Activated naive CD4-positive, alpha-beta T cell treated with anti-CD3 and anti-CD28 coated beads, Interleukin-2, amount 50 U/mL, for 72 hours (primary cell): Measurements from ENCODE around the gene SMARCD2. TPM values are rescaled to one million over a fixed set of nuclear protein-coding genes. Genes with fewer than 3 reads are reported as not detected.

Experiments
- ATAC-seq, 2 donors: fragments of 150-1000 bp; cut with Tn5 transposase; 2 replicates each; pipeline ENCODE4 v1.10.0; 2021; ENCODE audit warnings: mild to moderate bottlenecking in 2 of 2, moderate library complexity in 2 of 2
- DNase-seq, 2 donors: peaks; one replicate each; pipeline ENCODE4 v3.0.0; 2021 to 2022; ENCODE audit warnings: low spot score in 2 of 2
- H3K27ac Mint-ChIP-seq, 2 donors: one replicate each; pipeline ENCODE4 v1.8.0; 2022; ENCODE audit warnings: mild to moderate bottlenecking in 2 of 2, mixed read lengths in 2 of 2
- H3K36me3 Mint-ChIP-seq, 2 donors: one replicate each; pipeline ENCODE4 v1.8.0; 2022; ENCODE audit warnings: mixed read lengths in 2 of 2
- H3K9me3 Mint-ChIP-seq, 2 donors: one replicate each; pipeline ENCODE4 v1.8.0; 2022; ENCODE audit warnings: mixed read lengths in 2 of 2
- total RNA-seq, 2 donors: library from RNA; stranded (reverse); gene quantifications; one replicate each; pipeline ENCODE4 v1.2.3, GENCODE V29; 2022

SMARCD2 gene
- total RNA-seq, 2 donors from 2014 or later: 90.3 to 113 TPM

- peak in 1 of 2 donors; percentile 3 for ATAC-seq
- H3K27ac Mint-ChIP-seq: peak overlapping the region; percentile 99 to 100
- no peak for DNase-seq
- peaks cover 75 to 78% of the 10 kb centered on the region in 2 donors for H3K36me3 Mint-ChIP-seq
- H3K9me3 Mint-ChIP-seq: no peaks in the 10 kb centered on the region
These were observed 15.9 kb downstream of the SMARCD2 start for GRCh38 chr17:63826468-63827001.

- ATAC-seq: no peak
- no peaks in the 10 kb centered on the region for H3K9me3 Mint-ChIP-seq
- peak overlapping the region; percentile 17 to 69 for H3K27ac Mint-ChIP-seq
- no peak for DNase-seq
- H3K36me3 Mint-ChIP-seq: peaks cover 62 to 74% of the 10 kb centered on the region in 2 donors
These were observed 18.1 kb downstream of the SMARCD2 start for GRCh38 chr17:63824362-63824761.

GRCh38 chr17:63823659-63824331 is 18.7 kb downstream of the SMARCD2 start:
- H3K36me3 Mint-ChIP-seq: peaks cover 57 to 79% of the 10 kb centered on the region in 2 donors
- H3K9me3 Mint-ChIP-seq: no peaks in the 10 kb centered on the region
- H3K27ac Mint-ChIP-seq: peak overlapping the region; percentile 69 to 87
- ATAC-seq: no peak
- DNase-seq: no peak

- Mint-ChIP-seq H3K27ac (peak overlapping the region; percentile 87 to 94), H3K36me3 (peaks cover 53 to 80% of the 10 kb centered on the region in 2 donors)
These were observed 19.9 kb downstream of the SMARCD2 start for GRCh38 chr17:63822537-63822936.

GRCh38 chr17:63821804-63822203 is 20.7 kb downstream of the SMARCD2 start:
- ATAC-seq (no peak), DNase-seq (no peak)
- Mint-ChIP-seq H3K36me3 (peaks cover 49 to 75% of the 10 kb centered on the region in 2 donors), H3K27ac (peak overlapping the region; percentile 87 to 94), H3K9me3 (no peaks in the 10 kb centered on the region)

More at GRCh38 chr17:63822537-63822936, 19.9 kb downstream of the SMARCD2 start:
- no peaks in the 10 kb centered on the region for H3K9me3 Mint-ChIP-seq
- DNase-seq (no peak), ATAC-seq (no peak)

- H3K27ac Mint-ChIP-seq: peak overlapping the region; percentile 87 to 94
- peak; percentile 13 to 34 for ATAC-seq
These were observed 21.4 kb downstream of the SMARCD2 start for GRCh38 chr17:63820963-63821561.

GRCh38 chr17:63819585-63820537 is 22.6 kb downstream of the SMARCD2 start:
- ATAC-seq (peak; percentile 22 to 30), DNase-seq (no peak)
- H3K9me3 Mint-ChIP-seq: no peaks in the 10 kb centered on the region
- peak overlapping the region; percentile 87 to 94 for H3K27ac Mint-ChIP-seq
- H3K36me3 Mint-ChIP-seq: peaks cover 31 to 67% of the 10 kb centered on the region in 2 donors

More at GRCh38 chr17:63820963-63821561, 21.4 kb downstream of the SMARCD2 start:
- no peak for DNase-seq
- Mint-ChIP-seq H3K36me3 (peaks cover 41 to 67% of the 10 kb centered on the region in 2 donors), H3K9me3 (no peaks in the 10 kb centered on the region)

- Mint-ChIP-seq H3K9me3 (no peaks in the 10 kb centered on the region), H3K36me3 (peaks cover 24 to 62% of the 10 kb centered on the region in 2 donors), H3K27ac (peak overlapping the region; percentile 87 to 91)
- no peak for DNase-seq
- ATAC-seq: no peak
These were observed 23.4 kb downstream of the SMARCD2 start for GRCh38 chr17:63819131-63819530.

- ATAC-seq: no peak
- Mint-ChIP-seq H3K27ac (peak overlapping the region in 1 of 2 donors; percentile 59), H3K36me3 (peaks cover 25 to 57% of the 10 kb centered on the region in 2 donors)
These were observed 24.6 kb downstream of the SMARCD2 start for GRCh38 chr17:63817736-63818385.

GRCh38 chr17:63816669-63817068 is 25.8 kb downstream of the SMARCD2 start:
- Mint-ChIP-seq H3K36me3 (peaks cover 20 to 59% of the 10 kb centered on the region in 2 donors), H3K9me3 (no peaks in the 10 kb centered on the region), H3K27ac (no peak overlapping the region)
- DNase-seq: no peak
- no peak for ATAC-seq

More at GRCh38 chr17:63817736-63818385, 24.6 kb downstream of the SMARCD2 start:
- H3K9me3 Mint-ChIP-seq: no peaks in the 10 kb centered on the region
- DNase-seq: no peak

GRCh38 chr17:63816123-63816522 is 26.4 kb downstream of the SMARCD2 start:
- H3K9me3 Mint-ChIP-seq: no peaks in the 10 kb centered on the region
- peaks cover 20 to 58% of the 10 kb centered on the region in 2 donors for H3K36me3 Mint-ChIP-seq

GRCh38 chr17:63809970-63810369 is 32.5 kb downstream of the SMARCD2 start:
- DNase-seq (no peak), ATAC-seq (no peak)
- Mint-ChIP-seq H3K9me3 (no peaks in the 10 kb centered on the region), H3K27ac (no peak overlapping the region), H3K36me3 (peaks cover 20 to 47% of the 10 kb centered on the region in 2 donors)

More at GRCh38 chr17:63816123-63816522, 26.4 kb downstream of the SMARCD2 start:
- H3K27ac Mint-ChIP-seq: peak overlapping the region in 1 of 2 donors; percentile 74
- DNase-seq (no peak), ATAC-seq (no peak)

- DNase-seq: no peak
- Mint-ChIP-seq H3K36me3 (peaks cover 8 to 28% of the 10 kb centered on the region in 2 donors), H3K27ac (peak overlapping the region in 1 of 2 donors; percentile 59), H3K9me3 (no peaks in the 10 kb centered on the region)
- no peak for ATAC-seq
These were observed 36.9 kb downstream of the SMARCD2 start for GRCh38 chr17:63805591-63805990.

- DNase-seq: no peak
- H3K9me3 Mint-ChIP-seq: no peaks in the 10 kb centered on the region
- H3K27ac Mint-ChIP-seq: peak overlapping the region in 1 of 2 donors; percentile 40
- peaks cover 8 to 22% of the 10 kb centered on the region in 2 donors for H3K36me3 Mint-ChIP-seq
- ATAC-seq: no peak
These were observed 38.2 kb downstream of the SMARCD2 start for GRCh38 chr17:63804328-63804727.

GRCh38 chr17:63800783-63801182 is 41.7 kb downstream of the SMARCD2 start:
- Mint-ChIP-seq H3K36me3 (peaks cover 0 to 6% of the 10 kb centered on the region in 2 donors), H3K27ac (peak overlapping the region in 1 of 2 donors; percentile 57)

More at GRCh38 chr17:63800783-63801182, 41.7 kb downstream of the SMARCD2 start:
- DNase-seq: no peak
- ATAC-seq: no peak
- H3K9me3 Mint-ChIP-seq: no peaks in the 10 kb centered on the region
